Fibroblast of mammary gland (primary cell): Measurements from ENCODE around the gene TEK.

ENCODE experiments used
- DNase-seq: peaks from one replicate; pipeline ENCODE4 v3.0.0-alpha.2; 2010; ENCODE audit warnings: low read depth
- H3K4me3 ChIP-seq: 2 replicates; pipeline ENCODE4 v1.5.1; 2011; ENCODE audit warnings: low read depth, mild to moderate bottlenecking, low read length, moderate library complexity; ENCODE audit not compliant: control insufficient read depth
- CTCF ChIP-seq: conservative IDR thresholded peaks from 2 replicates; pipeline ENCODE4 v1.5.1; 2011; ENCODE audit warnings: low read depth, low read length, inconsistent platforms; ENCODE audit not compliant: control insufficient read depth, insufficient read depth

Gene TEK

GRCh38 chr9:27204578-27204977 lies 95.6 kb downstream of the TEK start:
- DNase-seq = peak; percentile 36
- no peak for TF ChIP-seq CTCF
- no peak overlapping the region for H3K4me3 ChIP-seq

- DNase-seq = peak; percentile 25
- no peak overlapping the region for H3K4me3 ChIP-seq
- no peak for TF ChIP-seq CTCF
These were observed 96.2 kb downstream of the TEK start for GRCh38 chr9:27205198-27205597.

- TF ChIP-seq CTCF = no peak
- no peak for DNase-seq
These were observed 97.0 kb downstream of the TEK start for GRCh38 chr9:27206041-27206440.

GRCh38 chr9:27209034-27209433 lies 100.0 kb downstream of the TEK start:
- DNase-seq = peak; percentile 21
- no peak for TF ChIP-seq CTCF
- H3K4me3 ChIP-seq = no peak overlapping the region

More at GRCh38 chr9:27206041-27206440, 97.0 kb downstream of the TEK start:
- no peak overlapping the region for H3K4me3 ChIP-seq

- no peak for DNase-seq
- no peak overlapping the region for H3K4me3 ChIP-seq
- TF ChIP-seq CTCF = no peak
These were observed 101.6 kb downstream of the TEK start for GRCh38 chr9:27210588-27210987.

- no peak for TF ChIP-seq CTCF
- H3K4me3 ChIP-seq = no peak overlapping the region
- DNase-seq = no peak
These were observed 103.2 kb downstream of the TEK start for GRCh38 chr9:27212191-27212590.

GRCh38 chr9:27212621-27213020 lies 103.6 kb downstream of the TEK start:
- TF ChIP-seq CTCF = no peak
- no peak for DNase-seq

More at GRCh38 chr9:27212621-27213020, 103.6 kb downstream of the TEK start:
- no peak overlapping the region for H3K4me3 ChIP-seq
